Stimulated activated CD8-positive, alpha-beta memory T cell treated with anti-CD3 and anti-CD28 coated beads, Interleukin-7, amount 100 ng/mL, for 48 hours (primary cell): Measurements from ENCODE around the gene VRK1.

ENCODE experiments used
- DNase-seq, 2 donors: peaks; one replicate each; pipeline ENCODE4 v3.0.0-alpha.2; 2020; ENCODE audit warnings: low read depth in 1 of 2; ENCODE audit errors: extremely low read depth in 1 of 2

Gene VRK1

DNA sequence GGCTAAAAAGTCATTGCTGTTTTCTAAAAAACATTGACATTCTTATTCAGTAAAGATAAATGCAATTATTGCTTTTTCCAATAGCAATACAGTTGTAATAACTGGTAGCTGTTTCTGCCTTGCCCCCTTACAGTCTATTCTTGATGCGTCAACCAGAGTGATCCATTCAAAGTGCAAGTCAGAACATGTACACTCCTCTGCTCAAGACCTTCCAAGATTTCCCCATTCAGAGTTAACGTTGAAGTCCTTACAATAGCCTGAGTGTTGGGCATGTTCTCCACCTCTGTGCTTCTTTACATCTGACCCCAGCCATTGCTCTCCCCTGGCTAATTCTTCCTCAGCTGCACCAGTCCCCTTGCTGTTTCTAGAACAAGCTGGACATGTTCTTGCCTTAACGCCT lies 24.3 kb downstream of the VRK1 start:
- no peak for DNase-seq

DNA sequence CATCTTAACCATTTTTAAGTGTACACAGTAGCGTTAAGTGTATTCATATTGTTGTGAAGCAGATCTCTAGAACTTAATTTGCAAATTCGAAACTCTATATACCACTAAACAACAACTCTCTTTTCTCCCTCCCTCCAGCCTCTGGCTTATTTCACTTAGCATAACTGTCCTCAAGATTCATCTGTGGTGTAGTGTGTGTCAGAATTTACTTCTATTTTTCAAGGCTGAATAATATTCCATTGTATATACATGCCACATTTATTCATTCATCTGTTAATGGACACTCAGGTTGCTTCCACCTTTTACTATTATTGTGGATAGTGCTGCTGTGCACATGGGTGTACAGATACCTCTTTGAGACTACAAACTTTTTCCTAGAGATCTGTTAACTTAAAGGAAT lies 26.5 kb downstream of the VRK1 start:
- DNase-seq: no peak

DNA sequence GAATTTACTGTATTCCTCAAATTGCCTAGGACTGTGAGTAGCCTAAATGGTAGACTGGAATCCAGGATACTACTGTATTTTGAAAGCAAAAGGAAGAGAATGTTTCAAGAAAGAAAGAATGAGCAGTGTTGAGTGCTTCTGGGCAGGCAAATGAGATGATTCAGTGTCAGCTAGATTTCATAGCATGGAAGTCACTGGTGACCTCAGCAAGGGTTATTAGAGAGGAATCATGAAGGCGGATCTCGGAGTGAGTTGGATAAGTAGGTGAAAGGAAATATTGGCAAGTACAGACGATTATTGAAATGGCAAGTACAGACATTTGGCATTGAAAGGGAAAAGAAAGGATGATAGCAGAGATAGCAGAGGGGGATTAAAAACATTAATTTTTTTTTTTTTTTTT lies 27.1 kb downstream of the VRK1 start:
- no peak for DNase-seq

DNA sequence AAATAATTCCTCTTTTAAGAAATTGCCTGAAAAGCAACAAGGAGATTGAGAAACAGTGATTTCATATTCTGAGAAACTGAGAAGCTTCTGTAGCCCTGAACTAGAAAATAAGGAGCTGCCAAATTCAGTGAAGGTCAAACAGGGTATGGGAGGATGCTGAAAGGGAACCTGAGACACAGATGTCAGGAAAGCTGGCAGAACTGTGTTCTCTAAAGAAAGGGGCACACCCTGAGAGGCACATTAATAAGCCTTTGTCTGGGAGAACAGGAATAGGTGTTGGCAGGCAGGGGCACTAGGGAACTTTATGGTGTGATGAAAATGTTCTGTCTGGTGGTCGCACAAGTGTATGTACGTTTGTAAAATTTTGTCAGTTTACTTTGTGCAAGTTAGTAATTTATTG lies 29.6 kb downstream of the VRK1 start:
- DNase-seq: no peak

DNA sequence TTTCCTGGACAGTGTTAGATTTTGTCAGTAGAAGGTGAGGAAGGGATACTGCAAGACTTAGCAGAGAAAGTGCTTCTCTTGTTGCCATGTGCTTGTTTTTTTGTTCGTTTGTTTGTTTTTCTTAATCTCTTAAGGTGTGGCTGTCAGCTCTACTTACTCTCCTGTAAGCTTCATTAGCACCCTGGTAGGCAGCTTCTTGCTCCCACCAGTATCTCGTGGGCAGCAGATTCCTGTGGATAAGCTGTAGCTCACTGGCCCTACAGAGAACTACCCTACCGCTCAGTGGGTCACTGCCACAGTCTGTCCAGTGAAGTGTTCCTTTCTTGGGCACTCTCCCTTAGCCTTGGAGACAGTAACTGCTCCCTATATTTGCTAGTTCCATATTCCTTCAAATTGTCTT lies 30.1 kb downstream of the VRK1 start:
- DNase-seq: no peak

DNA sequence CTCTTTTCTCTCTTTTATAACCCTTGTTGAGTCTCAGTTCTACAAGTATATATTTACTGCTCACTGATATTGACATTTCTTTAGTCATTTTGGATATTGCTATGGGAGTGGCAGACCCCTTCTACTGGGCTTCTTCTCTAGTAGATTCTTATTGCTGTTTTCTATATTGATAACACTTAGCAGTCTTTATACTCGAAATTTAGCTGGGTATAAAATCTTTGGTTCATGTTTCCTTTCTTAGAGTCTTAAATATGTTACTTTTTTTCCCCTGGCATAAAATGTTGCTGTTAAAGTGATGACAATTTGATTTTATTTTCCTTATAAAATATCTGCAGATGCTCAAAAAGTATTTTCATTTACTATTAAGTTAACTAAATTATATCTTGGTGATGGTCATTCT lies 32.6 kb downstream of the VRK1 start:
- DNase-seq: no peak

DNA sequence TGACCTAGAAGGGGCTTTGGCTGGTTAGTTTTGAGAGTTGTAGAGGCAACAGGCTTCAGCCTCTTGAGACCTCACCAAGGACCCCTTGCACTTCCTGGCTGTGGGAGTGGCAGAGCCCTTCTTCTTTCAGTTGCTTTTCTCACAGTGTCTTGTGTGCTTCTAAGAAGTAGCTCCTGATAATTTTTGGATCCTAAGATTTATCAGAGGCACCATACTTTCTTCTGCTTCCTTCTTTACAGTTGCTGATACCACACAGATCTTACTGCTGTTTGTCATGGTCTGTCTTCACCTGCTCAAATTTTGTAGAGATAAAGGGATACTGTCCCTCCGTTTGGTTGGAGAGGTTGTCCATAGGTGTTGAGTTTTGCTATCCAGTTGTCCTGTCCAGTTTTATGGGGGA lies 33.8 kb downstream of the VRK1 start:
- DNase-seq: no peak

DNA sequence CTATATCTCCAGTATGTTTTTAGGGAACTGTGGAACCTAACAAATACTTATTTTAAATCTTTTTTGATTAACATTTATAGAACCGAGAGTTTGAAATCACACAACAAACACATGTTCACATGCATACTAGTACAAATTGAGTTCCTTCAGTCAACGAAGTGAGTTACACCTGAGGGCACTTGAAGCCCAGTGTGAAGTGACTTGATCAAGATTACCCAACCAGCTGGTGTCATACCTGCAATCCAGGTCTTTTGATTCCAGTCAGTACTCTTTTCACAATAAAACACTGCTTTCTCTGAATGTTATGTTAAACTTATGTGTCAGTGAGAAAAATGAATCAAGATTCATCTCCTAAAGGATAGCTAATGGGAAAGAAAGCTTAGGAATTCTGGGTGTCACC lies 35.2 kb downstream of the VRK1 start:
- DNase-seq: no peak

DNA sequence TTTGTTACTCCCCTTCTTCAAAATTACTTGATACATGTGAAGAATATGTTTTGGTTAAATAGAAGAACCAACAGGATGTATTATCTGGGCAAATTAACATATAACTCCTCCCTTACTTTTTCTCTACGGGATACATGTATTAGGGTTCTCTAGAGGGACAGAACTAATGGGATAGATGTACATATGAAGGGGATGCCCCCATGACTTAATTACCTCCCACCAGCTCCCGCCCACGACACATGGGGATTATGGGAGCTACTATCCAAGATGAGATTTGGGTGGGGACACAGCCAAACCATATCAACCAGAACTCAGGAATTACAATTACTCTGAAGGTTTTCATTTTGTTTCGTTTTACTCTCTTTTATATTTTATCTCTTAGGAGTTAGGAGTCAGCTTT lies 41.3 kb downstream of the VRK1 start:
- no peak for DNase-seq

DNA sequence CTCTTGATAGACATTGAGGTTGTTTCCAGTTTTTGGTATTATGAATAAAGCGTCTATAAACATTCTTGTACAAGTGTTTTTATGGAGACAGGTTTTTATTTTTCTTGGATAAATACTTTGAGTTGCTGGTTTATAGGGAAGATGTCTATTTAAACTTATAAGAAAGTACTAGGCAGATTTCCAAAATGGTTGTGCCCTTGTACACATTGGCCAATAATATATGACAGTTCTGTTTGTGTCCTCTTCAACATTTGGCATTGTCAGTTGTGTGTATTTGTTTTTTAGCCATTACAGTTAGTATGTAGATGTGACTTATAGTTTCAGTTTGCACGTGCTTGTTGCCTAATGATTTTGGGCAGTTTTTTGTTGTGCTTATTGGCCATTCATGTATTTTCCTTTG lies 42.1 kb downstream of the VRK1 start:
- DNase-seq: no peak

DNA sequence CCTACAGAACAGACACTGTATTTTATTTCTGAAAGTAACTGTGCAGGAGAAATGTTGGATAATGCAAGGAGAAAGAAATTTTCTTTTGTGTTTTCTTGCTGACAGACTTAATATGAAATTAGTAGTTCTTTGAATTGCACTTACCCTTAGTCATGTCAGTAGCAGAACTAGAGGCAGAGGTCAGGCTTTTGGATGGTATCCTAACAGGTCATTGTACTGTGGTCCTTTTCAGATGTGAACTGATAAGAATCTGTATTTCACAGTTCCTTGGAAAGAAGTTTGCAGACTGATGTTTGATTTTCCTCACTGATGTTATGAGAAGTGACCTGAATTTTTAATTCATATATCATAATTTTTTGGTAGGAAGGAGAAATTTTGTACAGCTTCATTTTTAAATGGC lies 46.0 kb downstream of the VRK1 start:
- DNase-seq: no peak

DNA sequence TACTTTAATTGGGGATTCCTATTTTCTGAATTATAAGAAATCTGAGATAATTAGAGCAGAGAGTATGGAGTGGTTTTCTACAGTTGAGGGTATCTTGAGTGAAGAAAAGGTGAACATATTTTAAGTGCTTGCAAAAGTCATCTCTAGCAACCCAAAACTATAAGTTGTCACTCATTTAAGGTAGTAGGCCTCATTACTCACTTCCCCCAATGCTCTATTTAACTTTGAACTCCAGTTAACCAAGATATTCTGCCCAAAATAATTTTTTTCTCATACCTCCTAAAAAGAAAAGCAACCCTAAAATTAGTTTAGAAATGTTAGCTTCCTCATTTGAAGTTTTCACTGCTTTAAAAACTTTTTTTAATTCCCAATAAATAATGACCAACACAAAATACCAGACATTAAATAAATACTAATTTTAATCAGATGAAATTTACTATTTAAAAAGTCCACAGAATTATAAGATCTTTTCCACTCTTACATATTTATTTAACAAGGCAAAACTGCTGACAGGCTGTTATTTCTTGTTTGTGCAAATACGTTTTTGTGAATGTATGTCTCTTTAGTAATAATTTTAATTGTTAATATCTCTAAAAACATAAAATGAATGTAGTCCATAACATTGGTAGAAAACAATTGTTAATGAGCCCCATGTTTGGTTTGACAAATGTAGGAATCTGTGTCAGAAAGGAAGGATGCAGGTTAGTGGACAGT lies 47.8 kb downstream of the VRK1 start:
- no peak for DNase-seq

DNA sequence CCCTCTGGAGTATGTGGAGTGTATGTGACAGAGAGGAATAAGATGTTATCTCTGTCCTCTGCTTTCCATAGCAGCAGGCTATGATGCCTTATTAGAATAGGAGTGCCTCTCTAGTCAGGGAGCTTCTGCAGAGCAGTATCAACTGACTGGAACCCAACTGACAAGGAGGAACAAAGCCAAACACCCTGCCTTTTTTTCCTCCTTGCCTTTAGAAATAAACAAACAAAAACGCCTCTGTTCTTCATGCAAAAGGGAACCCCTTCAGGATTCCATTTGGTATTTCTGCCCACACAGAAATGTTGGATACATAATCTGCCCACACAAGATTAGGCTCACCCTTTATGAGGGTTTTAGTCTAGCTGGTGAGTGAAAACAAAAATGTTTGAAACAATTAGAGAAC lies 50.3 kb downstream of the VRK1 start:
- DNase-seq: no peak

DNA sequence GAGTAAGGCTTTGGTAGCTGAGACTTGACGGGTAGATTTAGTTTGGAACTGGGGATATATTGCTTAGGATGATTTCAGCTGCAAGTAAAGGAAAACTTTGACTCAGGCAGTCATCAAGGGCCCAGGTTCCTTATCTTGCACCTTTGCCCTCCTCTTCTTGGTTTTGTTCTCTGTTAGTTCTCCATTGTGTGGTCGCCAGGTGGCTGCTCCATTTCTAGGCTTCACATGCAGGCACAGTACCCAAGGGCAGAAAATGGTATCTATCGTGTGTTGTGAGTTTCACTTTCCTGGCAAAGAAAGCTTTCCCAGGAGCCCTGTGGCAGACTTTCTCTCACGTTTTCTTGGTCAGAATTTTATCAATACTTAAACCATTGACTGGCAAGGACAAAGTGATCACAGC lies 50.8 kb downstream of the VRK1 start:
- no peak for DNase-seq

DNA sequence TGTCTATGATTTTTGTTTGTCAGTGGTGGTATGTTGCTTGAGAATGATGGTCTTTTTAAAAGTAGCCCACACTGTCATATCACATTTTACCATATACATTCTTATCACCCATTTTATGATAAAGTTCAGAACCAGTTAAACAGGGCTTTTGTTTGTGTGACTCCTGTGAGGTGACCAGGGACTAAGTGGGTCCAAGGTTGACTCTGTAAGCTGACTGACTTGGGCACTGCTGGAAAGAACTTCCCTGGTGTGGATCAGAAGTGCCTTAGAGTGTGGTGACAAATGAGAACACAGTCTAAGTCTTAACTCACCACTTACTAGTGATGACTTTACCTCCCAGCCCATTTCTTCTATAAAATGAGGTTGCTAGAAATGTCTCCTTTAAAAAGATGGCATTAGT lies 52.6 kb downstream of the VRK1 start:
- no peak for DNase-seq

DNA sequence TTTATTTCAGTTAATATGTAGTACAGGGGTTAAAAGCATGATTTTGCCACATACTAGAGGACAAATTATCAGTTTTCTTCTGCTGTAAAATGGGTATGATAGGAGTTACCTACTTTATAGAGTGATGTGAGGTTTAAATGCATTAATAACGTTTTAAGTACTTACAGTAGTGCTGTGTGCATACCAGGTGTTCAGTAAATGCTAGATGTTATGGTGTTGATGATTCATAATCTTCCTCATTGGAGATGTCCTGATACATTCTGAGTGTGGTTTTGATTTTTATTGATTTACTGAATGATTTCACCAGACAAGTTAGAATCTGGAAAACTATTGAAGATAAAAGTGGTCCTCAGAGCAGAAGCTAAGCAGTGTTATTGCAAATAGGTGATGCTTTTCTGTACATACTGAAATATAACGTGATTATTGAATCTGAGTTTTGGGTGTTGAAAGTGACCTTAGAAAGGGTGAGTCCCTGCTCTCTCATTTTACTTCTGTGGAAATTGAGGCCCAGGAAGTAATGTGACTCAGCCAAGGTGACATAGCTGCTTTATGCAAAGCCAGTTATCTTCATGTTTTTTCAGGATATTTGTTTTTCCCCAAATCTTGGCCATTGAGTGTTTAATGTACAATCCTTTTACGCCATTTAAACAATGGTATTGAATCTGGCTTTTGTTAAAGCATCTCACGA lies 54.7 kb downstream of the VRK1 start:
- DNase-seq: no peak

DNA sequence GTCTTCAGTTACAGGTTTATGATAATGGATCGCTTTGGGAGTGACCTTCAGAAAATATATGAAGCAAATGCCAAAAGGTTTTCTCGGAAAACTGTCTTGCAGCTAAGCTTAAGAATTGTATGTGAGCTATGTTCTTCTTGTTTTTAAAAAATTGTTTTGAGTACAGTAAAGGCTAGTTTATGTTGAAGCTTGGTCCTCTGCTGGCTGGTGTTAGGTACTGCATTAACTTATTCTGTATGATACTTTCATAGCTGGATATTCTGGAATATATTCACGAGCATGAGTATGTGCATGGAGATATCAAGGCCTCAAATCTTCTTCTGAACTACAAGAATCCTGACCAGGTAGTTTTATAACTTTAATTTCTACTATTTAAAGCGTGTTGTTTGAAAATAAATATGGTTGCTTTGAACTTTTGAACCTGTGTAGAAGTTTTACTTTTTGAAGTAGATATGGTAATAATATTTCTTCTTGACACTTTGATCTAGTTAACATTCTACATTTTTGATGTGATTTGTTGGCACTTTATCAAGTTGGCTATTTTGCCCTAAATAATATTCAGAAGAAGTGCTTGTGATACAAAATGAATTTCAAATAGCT lies 55.7 kb downstream of the VRK1 start:
- DNase-seq: no peak

DNA sequence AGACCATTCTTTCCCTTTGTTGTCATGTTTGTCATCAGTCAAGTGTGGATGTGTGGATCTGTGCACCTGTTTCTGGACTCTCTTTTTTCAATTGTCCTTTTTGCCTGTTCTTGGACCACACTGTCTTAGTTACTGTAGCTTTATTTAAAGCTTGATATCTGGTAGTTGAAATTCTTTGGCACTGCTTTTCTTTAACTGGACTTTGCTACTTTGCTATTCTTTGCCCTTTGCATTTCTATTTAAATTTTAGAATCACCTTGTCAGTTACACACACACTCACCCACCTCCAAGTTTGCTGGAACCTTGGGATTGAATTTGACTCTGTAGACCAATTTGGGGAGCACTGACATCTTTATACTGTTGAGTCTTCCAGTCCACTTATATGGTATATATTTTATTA lies 61.5 kb downstream of the VRK1 start:
- no peak for DNase-seq

DNA sequence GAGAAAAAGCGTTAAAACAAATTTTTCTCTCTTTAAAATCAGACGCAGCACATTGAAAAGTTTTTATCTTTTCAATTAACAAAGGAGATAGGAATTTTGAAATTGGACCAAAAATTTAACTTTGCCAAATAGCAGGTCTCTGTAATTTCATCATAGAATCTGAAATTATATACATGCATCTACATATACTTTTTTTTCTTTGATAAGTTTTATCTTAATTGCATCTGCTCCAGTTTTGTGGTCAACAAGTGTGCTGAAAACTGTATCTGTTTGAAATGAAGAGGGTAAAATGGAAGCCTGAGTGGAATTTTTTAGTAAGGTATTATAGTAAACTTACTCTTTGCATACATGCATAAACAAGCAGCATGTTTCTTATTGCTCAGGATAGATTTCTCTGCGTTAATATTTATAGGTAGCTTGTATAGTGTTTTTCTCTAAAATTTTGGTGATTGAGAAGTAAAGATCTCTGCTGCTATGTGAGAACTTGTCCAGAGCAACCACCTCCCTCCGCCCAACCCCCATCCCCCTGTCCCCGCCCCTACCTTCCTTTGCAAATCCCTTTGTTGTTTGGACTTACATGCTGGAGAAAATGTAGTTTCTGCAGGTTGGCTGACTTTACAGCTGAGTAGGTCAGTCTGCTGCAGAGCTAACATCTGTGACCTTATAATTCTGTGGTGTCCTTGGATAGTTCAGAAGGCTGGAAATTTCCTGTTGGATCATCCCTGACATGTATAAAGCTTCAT lies 64.6 kb downstream of the VRK1 start:
- DNase-seq: no peak

DNA sequence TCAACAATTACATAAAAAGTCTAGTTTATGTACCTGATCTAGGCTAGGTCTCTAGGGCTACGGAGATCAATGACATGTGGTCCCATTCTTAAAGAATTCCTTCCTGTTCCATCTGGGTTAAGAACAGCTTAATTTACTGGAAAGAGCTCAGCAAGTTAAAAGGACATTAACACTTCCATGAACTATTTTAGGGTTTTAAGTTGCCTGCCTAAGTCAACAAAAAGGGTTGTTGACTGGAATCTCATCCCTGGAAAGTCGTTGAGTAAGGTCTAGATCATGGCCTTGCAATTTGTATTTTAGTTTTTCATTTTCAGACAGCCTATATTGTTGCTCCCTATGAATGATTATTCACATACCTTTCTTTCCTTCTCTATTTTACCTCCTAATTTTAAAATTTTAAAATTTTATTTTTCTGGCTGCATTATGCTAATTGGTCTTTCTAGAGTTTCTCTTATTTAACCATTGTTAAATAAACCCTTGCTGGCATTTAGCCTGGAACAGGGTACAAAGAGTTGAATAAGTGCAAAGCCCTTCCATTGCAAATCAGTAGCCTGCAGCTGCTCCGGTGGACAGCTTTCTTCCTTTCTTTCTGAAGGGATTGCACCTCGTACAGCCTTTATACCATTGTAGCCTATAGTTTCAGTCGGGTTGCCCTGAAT lies 66.3 kb downstream of the VRK1 start:
- DNase-seq: no peak

DNA sequence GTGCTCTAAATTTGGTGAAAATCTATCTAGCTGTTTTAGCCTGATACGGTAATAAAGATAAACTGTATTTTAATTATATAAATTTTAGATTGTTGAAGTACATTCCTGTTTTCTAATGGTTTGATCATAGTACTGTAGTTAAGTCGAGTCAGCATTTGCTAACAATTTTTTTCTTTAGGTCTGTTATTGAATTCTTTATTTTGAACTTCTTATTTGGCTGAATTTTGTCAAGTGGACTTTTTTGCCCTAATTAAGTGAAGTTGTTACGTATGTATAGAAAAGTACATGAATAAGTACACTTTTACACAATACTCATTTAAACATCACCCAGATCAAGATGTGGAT lies 66.8 kb downstream of the VRK1 start:
- DNase-seq: no peak
